HG03066 (cell line): ENCODE results near the gene RNF212.
"Not testable (repeated sequence)": the region's sequence is repeated elsewhere in the genome, so short reads cannot be mapped to it uniquely, and the experiment has no call there.

Source experiments
- ATAC-seq: cut with Tn5 transposase; IDR thresholded peaks from one replicate; pipeline ENCODE4 v1.9.1; 2021; ENCODE audit warnings: low read depth; ENCODE audit not compliant: unreplicated experiment

The RNF212 gene

DNA sequence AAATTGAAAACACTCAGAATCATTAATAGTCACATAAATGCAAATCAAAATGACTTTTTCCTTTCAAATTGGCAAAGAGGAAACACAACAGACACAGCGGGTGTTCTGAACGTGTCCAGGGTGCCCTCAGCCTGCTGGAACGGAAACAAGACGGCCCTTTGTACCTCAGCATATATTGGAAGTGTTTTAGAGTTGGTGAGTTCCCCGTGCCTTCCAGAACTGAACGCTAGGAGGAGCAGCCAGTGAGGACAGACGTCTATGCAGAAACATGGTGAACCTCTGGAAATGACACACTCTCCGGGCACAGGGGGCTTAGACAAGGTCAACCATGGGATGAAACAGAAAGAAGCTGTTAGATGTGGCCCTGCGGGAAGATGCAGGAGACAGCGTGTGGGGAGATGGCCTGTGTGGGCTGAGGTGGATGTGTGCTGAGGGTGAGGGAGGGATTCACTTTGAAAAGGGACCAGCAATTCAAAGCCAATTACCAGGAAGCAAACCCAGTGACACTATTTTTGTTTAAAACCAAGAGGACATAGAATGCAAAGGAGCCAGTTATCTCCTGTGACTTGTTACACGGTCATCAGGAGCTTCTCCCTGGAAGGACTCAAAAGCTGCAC, 40.4 kb downstream of the RNF212 start:
- no peak for ATAC-seq

DNA sequence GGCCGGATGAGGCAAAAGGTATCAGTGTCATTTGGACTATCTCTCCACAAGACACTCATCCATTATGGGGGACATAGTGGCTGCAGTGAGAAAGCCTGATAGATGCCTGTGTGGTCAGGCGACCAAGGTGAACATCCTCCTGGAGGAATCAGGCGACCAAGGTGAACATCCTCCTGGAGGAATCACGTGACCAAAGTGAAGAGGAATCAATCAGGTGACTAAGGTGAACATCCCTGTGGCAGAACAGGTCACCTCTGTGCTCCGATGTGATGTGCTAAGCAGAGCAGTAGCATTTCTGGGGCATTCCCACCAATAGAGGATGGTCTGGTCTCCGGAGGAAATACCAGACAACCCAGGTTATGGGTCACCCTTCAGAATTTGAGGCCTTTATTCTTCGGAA, 44.0 kb downstream of the RNF212 start:
- no peak for ATAC-seq

DNA sequence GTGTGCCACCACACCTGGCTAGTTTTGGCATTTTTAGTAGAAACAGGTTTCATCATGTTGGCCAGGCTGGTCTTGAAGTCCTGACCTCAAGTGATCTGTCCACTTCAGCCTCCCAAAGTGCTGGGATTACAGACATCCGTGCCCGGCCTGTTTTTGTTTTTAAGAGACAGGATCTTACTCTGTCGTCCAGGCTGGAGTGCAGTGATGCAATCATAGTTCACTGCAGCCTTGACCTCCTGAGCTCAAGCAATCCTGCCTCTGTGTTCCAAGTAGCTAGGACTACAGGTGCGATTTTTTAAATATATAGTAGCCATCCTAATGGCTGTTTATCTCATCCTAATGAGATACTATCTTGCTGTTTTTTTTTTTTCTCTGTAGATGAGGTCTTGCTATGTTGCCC, 47.6 kb downstream of the RNF212 start:
- ATAC-seq = no peak

DNA sequence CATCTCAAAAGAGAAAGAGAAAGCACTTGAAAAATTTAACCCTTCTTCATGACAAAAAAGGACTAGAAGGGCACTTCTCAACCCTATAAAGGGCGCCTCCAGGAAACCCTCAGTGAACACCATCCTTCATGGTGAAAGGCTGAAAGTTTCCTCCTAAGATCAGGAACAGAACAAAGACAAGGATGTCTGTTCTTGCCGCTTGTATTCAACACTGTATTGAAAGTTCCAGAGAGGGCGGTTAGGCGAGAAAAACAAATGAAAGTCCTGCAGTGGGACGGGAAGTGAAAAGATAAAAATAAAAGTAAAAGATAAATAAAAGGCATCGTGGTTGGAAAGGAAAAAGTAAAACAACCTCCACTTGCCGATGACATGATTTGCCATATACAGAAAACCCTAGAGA, 50.9 kb downstream of the RNF212 start:
- ATAC-seq = no peak

DNA sequence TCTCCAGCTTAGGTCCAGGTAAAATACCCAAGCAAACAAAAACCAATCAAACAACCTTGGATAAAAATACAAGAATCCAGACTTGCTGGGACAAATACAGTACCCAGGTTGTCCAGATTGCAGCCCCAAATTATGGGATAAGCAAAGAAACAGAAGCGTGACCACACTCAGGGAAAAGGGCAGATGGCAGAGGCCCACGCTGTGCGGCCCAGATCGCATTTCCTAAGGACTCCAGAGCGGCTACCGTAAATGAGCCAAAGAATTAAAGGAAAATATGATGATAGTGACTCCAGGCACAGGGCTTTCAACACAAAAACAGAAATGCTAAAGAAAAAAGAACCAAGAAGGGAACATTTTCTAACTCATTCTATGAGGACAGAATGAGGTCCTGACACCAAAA, 51.6 kb downstream of the RNF212 start:
- ATAC-seq = no peak

- ATAC-seq = no peak
Measured at GRCh38 chr4:1061056-1061700, 52.2 kb downstream of the RNF212 start.

DNA sequence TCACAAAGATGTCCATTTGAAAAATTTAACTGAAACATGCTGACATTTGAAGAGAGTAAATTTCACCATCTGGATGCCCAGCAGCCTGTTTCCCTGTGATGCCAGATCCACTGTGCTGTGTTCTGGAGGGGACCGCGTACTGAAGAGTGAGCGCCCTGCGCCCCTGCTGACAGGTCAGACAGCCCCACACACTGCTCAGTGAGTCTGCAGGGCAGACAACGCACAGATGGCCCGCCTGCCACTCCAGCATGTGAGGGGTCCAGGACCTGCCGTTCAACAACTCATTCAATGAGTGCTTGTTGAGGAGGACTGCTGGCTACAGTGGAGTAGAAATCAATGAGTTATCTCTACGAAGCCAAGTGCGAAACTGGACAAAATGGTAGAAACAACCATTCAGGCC, 52.7 kb downstream of the RNF212 start:
- ATAC-seq = no peak

GRCh38 chr4:1060121-1060520, 53.2 kb downstream of the RNF212 start:
- no peak for ATAC-seq

GRCh38 chr4:1058997-1059665, 54.2 kb downstream of the RNF212 start:
- no peak for ATAC-seq

GRCh38 chr4:1058198-1058996, 55.0 kb downstream of the RNF212 start:
- ATAC-seq = no peak

DNA sequence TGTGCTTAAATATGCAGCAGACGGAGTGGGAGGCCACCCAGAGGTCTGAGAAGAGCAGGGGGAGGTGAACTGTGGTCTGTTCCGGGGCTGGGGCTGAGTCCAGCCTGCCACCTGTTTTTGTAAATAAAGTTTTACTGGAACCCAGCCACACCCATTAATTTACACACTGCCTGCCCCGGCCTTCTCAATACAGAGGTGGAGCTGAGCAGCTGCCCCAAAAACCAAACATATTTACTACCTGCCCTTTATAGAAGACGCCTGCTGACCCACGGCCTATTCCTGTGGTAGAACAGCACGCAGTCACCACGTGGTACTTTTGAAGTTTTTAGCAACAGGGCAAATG, 56.0 kb downstream of the RNF212 start:
- no peak for ATAC-seq

DNA sequence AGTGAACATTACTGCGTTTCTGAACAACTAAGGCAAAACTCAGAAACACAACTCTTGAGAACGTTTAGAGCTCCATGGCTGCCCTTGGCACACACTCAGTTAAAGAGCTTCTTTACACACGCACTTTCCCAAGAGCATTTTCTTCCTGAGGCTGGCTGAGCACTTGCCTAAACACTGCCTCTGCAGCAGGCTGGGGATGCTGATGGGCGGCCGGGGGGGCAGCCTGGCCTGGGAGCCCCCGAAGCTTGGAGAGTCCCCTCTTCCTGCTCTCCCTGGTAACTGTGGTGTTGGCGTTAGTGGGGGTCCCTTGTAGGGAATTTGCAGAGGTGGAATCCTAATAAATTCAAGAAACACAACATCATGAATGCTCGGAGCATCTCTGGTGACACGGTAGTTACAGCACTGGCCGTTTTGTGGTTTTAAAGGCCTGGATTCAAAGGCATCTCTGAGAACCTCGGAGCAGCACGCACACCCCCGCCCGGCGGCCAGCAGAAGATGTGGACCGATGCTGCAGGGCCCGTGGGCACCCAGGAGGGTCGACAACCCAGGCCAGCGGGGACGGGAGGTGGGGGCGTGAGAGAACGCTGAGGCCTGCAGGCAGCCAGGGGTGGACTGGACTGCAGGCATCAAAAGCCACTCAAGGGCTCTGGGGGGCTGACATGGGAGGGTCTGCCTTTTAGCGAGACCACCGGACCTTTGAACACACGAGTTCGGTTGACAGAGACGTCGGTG, 56.5 kb downstream of the RNF212 start:
- no peak for ATAC-seq

GRCh38 chr4:1055721-1056590, 57.4 kb downstream of the RNF212 start:
- no peak for ATAC-seq

GRCh38 chr4:1055243-1055701, 58.1 kb downstream of the RNF212 start:
- ATAC-seq = not testable (repeated sequence)

DNA sequence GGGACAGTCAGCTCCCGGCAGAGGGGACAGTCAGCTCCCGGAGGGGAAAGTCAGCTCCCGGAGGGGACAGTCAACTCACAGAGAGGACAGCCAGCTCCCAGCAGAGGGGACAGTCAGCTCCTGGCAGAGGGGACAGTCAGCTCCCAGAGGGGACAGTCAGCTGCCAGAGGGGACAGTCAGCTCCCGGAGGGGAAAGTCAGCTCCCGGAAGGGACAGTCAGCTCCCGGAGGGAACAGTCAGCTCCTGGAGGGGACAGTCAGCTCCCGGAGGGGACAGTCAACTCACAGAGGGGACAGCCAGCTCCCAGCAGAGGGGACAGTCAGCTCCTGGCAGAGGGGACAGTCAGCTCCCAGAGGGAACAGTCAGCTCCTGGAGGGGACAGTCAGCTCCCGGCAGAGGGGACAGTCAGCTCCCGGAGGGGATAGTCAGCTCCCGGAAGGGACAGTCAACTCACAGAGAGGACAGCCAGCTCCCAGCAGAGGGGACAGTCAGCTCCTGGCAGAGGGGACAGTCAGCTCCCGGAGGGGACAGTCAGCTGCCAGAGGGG, 58.6 kb downstream of the RNF212 start:
- not testable (repeated sequence) for ATAC-seq

DNA sequence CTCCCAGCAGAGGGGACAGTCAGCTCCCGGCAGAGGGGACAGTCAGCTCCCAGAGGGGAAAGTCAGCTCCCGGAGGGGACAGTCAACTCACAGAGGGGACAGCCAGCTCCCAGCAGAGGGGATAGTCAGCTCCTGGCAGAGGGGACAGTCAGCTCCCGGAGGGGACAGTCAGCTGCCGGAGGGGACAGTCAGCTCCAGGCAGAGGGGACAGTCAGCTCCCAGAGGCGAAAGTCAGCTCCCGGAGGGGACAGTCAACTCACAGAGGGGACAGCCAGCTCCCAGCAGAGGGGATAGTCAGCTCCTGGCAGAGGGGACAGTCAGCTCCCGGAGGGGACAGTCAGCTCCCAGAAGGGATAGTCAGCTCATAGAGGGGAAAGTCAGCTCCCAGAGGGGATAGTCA, 59.5 kb downstream of the RNF212 start:
- not testable (repeated sequence) for ATAC-seq

DNA sequence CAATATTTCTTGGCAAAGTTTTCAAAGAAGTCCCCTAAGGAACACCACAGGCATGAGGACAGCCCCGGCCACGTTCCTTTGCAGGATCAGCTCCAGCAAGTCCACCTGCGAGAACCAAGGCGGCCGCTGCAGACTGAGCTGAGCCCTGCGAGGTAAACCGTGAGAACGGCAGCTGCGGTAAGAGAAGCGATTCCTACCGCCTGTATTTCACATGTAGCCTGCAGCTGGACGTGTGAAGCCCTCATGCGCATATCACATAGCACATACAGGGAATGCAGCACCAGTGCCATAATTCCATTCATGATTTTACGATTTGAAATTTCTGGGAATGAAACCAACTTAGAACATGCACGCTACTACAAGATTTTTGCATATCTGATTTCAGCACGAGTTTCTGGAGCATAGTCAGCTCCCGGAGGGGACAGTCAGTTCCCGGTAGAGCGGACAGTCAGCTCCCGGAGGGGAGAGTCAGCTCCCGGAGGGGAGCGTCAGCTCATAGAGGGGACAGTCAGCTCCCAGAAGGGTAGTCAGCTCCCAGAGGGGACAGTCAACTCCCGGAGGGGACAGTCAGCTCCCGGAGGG, 60.2 kb downstream of the RNF212 start:
- ATAC-seq = no peak

DNA sequence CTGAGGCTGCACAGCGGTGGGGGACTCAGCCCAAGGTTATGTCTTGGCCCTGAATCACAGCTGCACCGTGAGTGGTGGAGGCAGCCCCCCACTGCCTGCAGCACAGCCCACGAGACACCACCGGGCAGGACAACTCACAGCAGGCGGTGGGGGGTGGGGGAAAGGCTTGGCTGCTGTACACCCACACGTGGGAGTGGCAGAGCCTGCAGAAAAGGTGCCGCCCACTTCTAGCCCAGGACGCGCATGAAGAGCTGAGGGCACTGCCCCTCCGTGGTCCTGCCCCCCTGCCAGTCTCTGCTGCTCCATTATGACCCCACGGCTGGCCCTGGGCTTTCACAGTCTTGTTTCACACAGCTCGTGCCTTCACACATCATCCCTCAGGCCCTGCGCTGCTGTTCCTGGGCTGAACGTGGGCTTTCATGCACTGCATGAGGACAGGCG, 61.1 kb downstream of the RNF212 start:
- no peak for ATAC-seq

DNA sequence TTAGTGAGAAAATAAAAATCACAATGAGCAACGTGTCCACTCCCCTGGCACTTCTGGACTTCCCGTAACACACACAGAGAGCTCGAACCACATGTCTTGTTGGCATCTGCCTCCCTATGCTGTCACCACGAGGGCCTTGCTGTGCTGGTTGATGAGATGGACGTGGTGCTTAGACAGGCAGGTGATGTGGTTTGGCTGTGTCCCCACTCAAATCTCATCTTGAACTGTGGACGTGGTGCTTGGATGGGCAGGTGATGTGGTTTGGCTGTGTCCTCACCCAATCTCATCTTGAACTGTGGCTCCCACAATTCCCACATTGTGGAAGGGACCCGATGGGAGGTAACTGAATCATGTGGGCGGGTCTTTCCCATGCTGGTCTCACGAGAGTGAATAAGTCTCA, 61.9 kb downstream of the RNF212 start:
- no peak for ATAC-seq
